Upper lobe of left lung (tissue), 6 donors: ENCODE measurements around the gene CEACAM19. TPM values are rescaled to one million over a fixed set of nuclear protein-coding genes. Genes with fewer than 3 reads are reported as not detected.

Experiments used
- ATAC-seq, 2 donors: fragments of 200-7000 bp; cut with Tn5 transposase; one replicate each; pipeline ENCODE4 v1.9.1; 2022; ENCODE audit warnings: mild to moderate bottlenecking in 2 of 2, moderate library complexity in 2 of 2; ENCODE audit not compliant: low FRiP score in 2 of 2
- DNase-seq, 2 donors: peaks; one replicate each; pipeline ENCODE4 v3.0.0-alpha.2; 2019 to 2020
- H3K27ac ChIP-seq, 4 donors: fragments of 200-600 bp; sonication (generic); one replicate each; pipeline ENCODE4 v1.5.1; 2016 to 2019
- H3K27me3 ChIP-seq, 4 donors: fragments of 200-600 bp; sonication (generic); one replicate each; pipeline ENCODE4 v1.5.1; 2017 to 2019
- H3K36me3 ChIP-seq, 4 donors: fragments of 200-600 bp; sonication (generic); one replicate each; pipeline ENCODE4 v1.5.1; 2016 to 2019
- H3K4me1 ChIP-seq, 4 donors: fragments of 200-600 bp; sonication (generic); one replicate each; pipeline ENCODE4 v1.5.1; 2018 to 2019
- H3K4me3 ChIP-seq, 4 donors: fragments of 200-600 bp; sonication (generic); one replicate each; pipeline ENCODE4 v1.5.1; 2017 to 2019; ENCODE audit warnings: mild to moderate bottlenecking in 2 of 4, moderate library complexity in 1 of 4
- H3K9me3 ChIP-seq, 4 donors: fragments of 200-600 bp; sonication (generic); one replicate each; pipeline ENCODE4 v1.5.1; 2018 to 2019
- EP300 ChIP-seq, 4 donors: sonication (generic); formaldehyde crosslinking; IDR thresholded peaks; one replicate each; pipeline ENCODE4 v1.5.1; 2017; ENCODE audit warnings: antibody characterized with exemption in 4 of 4, control low read depth in 2 of 4
- POLR2A ChIP-seq, 4 donors: fragments of 450-650 bp; IDR thresholded peaks; one replicate each; pipeline ENCODE4 v1.5.1; 2016 to 2017; ENCODE audit warnings: antibody characterized with exemption in 4 of 4, mild to moderate bottlenecking in 2 of 4
- POLR2AphosphoS5 ChIP-seq, 2 donors: sonication (generic); formaldehyde crosslinking; IDR thresholded peaks; one replicate each; pipeline ENCODE4 v1.5.1; 2017; ENCODE audit warnings: antibody characterized with exemption in 2 of 2
- WGBS, 2 donors: methylation state at CpG; one replicate each; pipeline ENCODE4 v1.1.5; 2017 to 2018; 5-methylcytosine and 5-hydroxymethylcytosine counted together
- total RNA-seq, 6 donors: library from RNA; depleted of rRNA in 4 of 6; stranded (reverse); fragments of >200 nt in 4 of 6; gene quantifications; one replicate each; pipeline versions ENCODE4 v1.1.0 to v1.2.1, GENCODE V29; 2016 to 2021
- TF ChIP-seq, protein P1 (sequence below), 6 experiments: fragments of 450-650 bp in 4 of 6; fragments of 200-600 bp in 2 of 6; sonication (generic) in 2 of 6; IDR thresholded peaks; one replicate each; pipeline ENCODE4 v1.5.1; 2016 to 2019; ENCODE audit warnings: antibody characterized with exemption in 6 of 6
- donor health status: DM: no; HTN: no; CAD: no; lungs with moderate emphysema.
- donor health status: DM: no; HTN: yes; CAD: no; lungs with severe emphysema.

Gene CEACAM19
- total RNA-seq, 6 donors from 2014 or later, result 2.8 to 13.6 (median 7.2) TPM

DNA sequence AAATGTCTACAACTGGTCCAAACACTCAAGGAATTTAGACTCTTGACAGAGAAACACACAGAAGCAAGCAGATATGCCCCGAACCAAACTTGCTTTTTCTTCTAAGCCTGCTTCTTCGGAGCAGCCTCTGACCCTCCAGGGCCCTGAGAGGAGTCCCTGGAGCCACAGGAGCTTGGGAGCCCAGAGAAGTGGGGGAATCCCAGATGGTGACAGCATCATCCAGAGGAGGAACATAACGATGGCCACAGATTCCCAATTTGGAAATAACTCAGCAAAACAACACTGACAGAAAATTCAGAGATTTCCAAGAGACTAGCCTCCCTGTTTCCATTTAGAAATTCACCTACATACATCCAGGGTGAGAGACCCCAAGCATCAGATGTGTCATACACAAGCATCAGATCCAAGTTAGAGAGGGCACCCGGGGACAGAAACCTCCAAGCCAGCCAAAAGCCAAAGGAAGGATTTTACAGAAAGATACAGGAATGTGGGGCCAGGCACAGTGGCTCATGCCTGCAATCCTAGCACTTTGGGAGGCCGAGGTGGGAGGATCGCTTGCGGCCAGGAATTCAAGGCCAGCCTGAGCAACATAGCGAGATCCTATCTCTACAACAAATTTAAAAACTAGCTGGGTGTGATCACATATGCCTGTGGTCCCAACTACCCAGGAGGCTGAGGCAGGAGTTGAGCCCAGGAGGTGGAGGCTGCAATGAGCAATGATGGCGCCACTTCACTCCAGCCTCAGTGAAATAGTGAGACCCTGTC, 29.6 kb upstream of the CEACAM19 start:
- Histone ChIP-seq H3K4me1 (peaks cover 2 to 10% (median 6%) of the 10 kb centered on the region in 4 donors), H3K27me3 (no peaks in the 10 kb centered on the region), H3K36me3 (no peaks in the 10 kb centered on the region), H3K9me3 (no peaks in the 10 kb centered on the region), H3K27ac (no peak overlapping the region), H3K4me3 (no peak overlapping the region)
- ATAC-seq, result no peak
- DNase-seq, result no peak
- WGBS, 2 donors, result 83 to 91% methylated on average over 9 of the region's 9 CpGs
- TF ChIP-seq EP300 (IDR thresholded peaks at IDR 0.05), result no peak
- TF ChIP-seq, protein P1, sequence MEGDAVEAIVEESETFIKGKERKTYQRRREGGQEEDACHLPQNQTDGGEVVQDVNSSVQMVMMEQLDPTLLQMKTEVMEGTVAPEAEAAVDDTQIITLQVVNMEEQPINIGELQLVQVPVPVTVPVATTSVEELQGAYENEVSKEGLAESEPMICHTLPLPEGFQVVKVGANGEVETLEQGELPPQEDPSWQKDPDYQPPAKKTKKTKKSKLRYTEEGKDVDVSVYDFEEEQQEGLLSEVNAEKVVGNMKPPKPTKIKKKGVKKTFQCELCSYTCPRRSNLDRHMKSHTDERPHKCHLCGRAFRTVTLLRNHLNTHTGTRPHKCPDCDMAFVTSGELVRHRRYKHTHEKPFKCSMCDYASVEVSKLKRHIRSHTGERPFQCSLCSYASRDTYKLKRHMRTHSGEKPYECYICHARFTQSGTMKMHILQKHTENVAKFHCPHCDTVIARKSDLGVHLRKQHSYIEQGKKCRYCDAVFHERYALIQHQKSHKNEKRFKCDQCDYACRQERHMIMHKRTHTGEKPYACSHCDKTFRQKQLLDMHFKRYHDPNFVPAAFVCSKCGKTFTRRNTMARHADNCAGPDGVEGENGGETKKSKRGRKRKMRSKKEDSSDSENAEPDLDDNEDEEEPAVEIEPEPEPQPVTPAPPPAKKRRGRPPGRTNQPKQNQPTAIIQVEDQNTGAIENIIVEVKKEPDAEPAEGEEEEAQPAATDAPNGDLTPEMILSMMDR (IDR thresholded peaks at IDR 0.05), result no peak
- no peak for TF ChIP-seq POLR2AphosphoS5 (IDR thresholded peaks at IDR 0.05)
- TF ChIP-seq POLR2A (IDR thresholded peaks at IDR 0.05), result no peak

DNA sequence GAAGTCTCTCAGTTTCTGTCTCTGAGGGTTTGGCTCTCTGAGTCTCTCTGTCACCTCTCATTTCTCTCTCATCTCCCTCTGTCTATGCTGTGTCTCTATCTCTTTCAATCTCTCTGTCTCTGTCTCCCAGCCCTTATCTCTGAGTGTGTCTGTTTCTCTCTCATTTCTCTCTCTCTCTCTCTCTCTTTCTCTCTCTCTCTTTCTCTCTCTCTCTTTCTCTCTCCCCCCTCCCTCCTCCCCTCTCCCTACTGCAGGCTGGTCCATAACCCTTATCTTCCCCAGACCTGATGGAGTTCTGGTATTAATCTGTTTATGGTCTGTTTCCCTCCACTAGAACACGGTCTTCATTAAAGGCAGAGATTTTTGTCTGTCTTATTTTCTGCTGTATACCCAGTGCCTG, 28.9 kb upstream of the CEACAM19 start:
- H3K27me3 ChIP-seq, result no peaks in the 10 kb centered on the region
- DNase-seq (no peak), ATAC-seq (no peak)
- H3K9me3 ChIP-seq, result no peaks in the 10 kb centered on the region
- H3K27ac ChIP-seq, result no peak overlapping the region
- WGBS, 2 donors, result 42 to 50% methylated on average over 1 of the region's 1 CpG
- peaks cover 6 to 16% (median 11%) of the 10 kb centered on the region in 4 donors for H3K4me1 ChIP-seq
- TF ChIP-seq EP300 (IDR thresholded peaks at IDR 0.05) (no peak), POLR2AphosphoS5 (IDR thresholded peaks at IDR 0.05) (no peak), POLR2A (IDR thresholded peaks at IDR 0.05) (no peak)
- TF ChIP-seq, protein P1 (IDR thresholded peaks at IDR 0.05), result no peak
- H3K36me3 ChIP-seq, result peaks cover 0 to 6% (median 2%) of the 10 kb centered on the region in 4 donors
- no peak overlapping the region for H3K4me3 ChIP-seq

DNA sequence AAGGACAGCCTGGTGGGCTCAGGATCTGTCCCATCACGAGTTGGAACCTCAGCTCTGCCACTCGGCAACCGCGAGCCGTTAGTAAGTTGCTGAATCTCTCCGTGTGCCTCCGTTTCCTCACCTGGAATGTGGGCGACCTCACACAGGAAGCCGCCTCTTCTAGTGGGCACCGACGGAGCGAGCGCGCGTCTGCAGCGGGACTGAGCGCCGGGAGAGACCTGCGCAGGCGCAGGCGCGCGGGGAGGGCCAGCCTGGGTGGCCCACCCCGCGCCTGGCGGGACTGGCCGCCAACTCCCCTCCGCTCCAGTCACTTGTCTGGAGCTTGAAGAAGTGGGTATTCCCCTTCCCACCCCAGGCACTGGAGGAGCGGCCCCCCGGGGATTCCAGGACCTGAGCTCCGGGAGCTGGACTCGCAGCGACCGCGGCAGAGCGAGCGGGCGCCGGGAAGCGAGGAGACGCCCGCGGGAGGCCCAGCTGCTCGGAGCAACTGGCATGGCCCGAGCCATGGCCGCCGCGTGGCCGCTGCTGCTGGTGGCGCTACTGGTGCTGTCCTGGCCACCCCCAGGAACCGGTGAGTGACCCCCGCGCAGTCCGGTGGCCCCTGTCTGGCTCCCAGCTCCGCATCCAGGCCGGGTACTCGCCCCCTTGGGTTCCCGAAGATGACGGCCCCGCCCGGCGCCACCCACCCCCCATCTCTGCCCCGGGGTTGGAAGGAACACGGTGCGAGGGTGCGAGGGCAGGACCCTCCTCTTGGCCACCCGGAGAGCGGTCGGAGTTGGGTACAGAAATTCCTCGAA, 27.5 kb upstream of the CEACAM19 start, which contains the start of gene PVR:
PVR (plus strand) TSS at position 306 of the 797 bp plus-strand sequence; CDS start at position 493, 187 bp downstream.
- ATAC-seq, result peak; percentile 88 to 97
- H3K4me1 ChIP-seq, result peaks cover 19 to 30% (median 25%) of the 10 kb centered on the region in 4 donors
- H3K27ac ChIP-seq, result peak within 1 kb of the TSS; percentile 88 to 93 (median 91)
- TF ChIP-seq POLR2AphosphoS5 (IDR thresholded peaks at IDR 0.05) (peak; percentile 57 to 73), POLR2A (IDR thresholded peaks at IDR 0.05) (peak in 3 of 4 donors; percentile 42 to 82 (median 74)), EP300 (IDR thresholded peaks at IDR 0.05) (no peak)
- TF ChIP-seq, protein P1 (IDR thresholded peaks at IDR 0.05), result peak in 2 of 6 experiments; percentile 14 to 15
- H3K4me3 ChIP-seq, result peak within 1 kb of the TSS; percentile 51 to 87 (median 74)
- H3K9me3 ChIP-seq, result no peaks in the 10 kb centered on the region
- peak; percentile 86 to 94 for DNase-seq
- WGBS, 2 donors, result 0 to 20% methylated on average over 2 to 28 of the region's 70 CpGs
- no peaks in the 10 kb centered on the region for H3K27me3 ChIP-seq
- peaks cover 0 to 13% (median 6%) of the 10 kb centered on the region in 4 donors for H3K36me3 ChIP-seq

DNA sequence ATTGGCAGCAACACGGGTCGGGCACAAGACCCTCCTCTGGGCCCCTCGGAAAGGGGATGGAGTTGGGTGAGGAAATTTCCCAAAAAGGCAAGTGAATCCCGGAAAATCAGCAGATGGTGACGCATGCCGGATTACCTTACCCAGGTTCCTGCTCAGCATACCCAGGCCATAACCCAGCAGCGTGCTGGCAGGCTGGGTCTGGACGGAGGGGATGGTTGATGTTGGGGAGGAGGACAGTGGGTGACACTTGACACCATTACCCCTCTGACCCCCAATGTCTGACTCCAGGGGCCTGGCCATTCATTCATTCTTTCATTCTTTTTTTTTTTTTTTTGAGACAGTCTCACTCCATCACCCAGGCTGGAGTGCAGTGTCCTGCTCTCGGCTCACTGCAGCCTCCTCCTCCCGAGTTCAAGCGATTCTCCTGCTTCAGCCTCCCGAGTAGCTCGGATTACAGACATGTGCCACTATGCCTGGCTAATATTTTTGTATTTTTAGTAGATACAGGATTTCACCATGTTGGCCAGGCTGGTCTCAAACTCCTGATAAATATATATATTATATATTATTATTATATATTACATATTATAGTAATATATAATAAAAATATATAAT, 26.8 kb upstream of the CEACAM19 start:
- Histone ChIP-seq H3K27ac (peak overlapping the region; percentile 88 to 93 (median 91)), H3K36me3 (peaks cover 0 to 20% (median 7%) of the 10 kb centered on the region in 4 donors), H3K9me3 (no peaks in the 10 kb centered on the region), H3K4me3 (peak overlapping the region; percentile 51 to 87 (median 74)), H3K27me3 (no peaks in the 10 kb centered on the region), H3K4me1 (peaks cover 21 to 35% (median 27%) of the 10 kb centered on the region in 4 donors)
- peak in 1 of 2 donors; percentile 49 for DNase-seq
- WGBS, 2 donors, result 6 to 8% methylated on average over 13 of the region's 13 CpGs
- peak; percentile 35 to 62 for ATAC-seq
- TF ChIP-seq, protein P1 (IDR thresholded peaks at IDR 0.05), result no peak
